SU-DHL-6 (cell line): Measurements from ENCODE around the gene RIC8B.

Experiments used
- H2AFZ ChIP-seq: fragments of 200-600 bp; sonication (generic); 2 replicates; pipeline ENCODE4 v1.6.1; 2014; ENCODE audit warnings: low read depth, mild to moderate bottlenecking, moderate library complexity, mixed read lengths, antibody characterized with exemption, low read length; ENCODE audit not compliant: severe bottlenecking
- H3F3A ChIP-seq: fragments of 200-600 bp; shearing (Covaris generic); 2 replicates; pipeline ENCODE4 v1.6.0; 2016; ENCODE audit warnings: antibody characterized with exemption, mild to moderate bottlenecking; ENCODE audit not compliant: insufficient read depth
- H3K27ac ChIP-seq: fragments of 200-600 bp; sonication (generic); 2 replicates; pipeline ENCODE4 v1.5.1; 2016; ENCODE audit warnings: low read depth, mild to moderate bottlenecking, low read length, moderate library complexity, mixed read lengths
- H3K27me3 ChIP-seq: fragments of 200-600 bp; sonication (generic), shearing (Covaris generic); 2 replicates; pipeline ENCODE4 v1.6.0; 2014; ENCODE audit warnings: mild to moderate bottlenecking, low read length
- H3K36me3 ChIP-seq: fragments of 200-600 bp; sonication (generic); 2 replicates; pipeline ENCODE4 v1.6.1; 2014; ENCODE audit warnings: mild to moderate bottlenecking, low read length, mixed read lengths
- H3K4me2 ChIP-seq: fragments of 300-600, 200-600 bp; shearing (Covaris generic), sonication (generic); 2 replicates; pipeline ENCODE4 v1.6.0; 2014; ENCODE audit warnings: low read length, low read depth, mild to moderate bottlenecking; ENCODE audit not compliant: poor library complexity, severe bottlenecking
- H3K4me3 ChIP-seq: fragments of 200-600 bp; sonication (generic); 2 replicates; pipeline ENCODE4 v1.5.1; 2014; ENCODE audit warnings: antibody characterized with exemption, low read length, mild to moderate bottlenecking, mixed read lengths; ENCODE audit not compliant: insufficient read depth, poor library complexity, severe bottlenecking
- H3K79me2 ChIP-seq: fragments of 200-600 bp; sonication (generic); 2 replicates; pipeline ENCODE4 v1.6.1; 2014; ENCODE audit warnings: mild to moderate bottlenecking, low read length, moderate library complexity; ENCODE audit not compliant: insufficient read depth
- H3K9ac ChIP-seq: fragments of 200-600 bp; sonication (generic); 2 replicates; pipeline ENCODE4 v1.7.0; 2014; ENCODE audit warnings: mild to moderate bottlenecking, low read length
- H3K9me2 ChIP-seq: fragments of 200-600 bp; sonication (generic); replicated peaks from 2 replicates; pipeline ENCODE4 v1.6.1; 2014; ENCODE audit warnings: low read length; ENCODE audit not compliant: insufficient read depth
- H3K9me3 ChIP-seq: fragments of 200-600 bp; sonication (generic); 2 replicates; pipeline ENCODE4 v1.6.1; 2014; ENCODE audit warnings: low read length, mixed read lengths; ENCODE audit not compliant: insufficient read depth
- H4K20me1 ChIP-seq: fragments of 200-600 bp; sonication (generic); 2 replicates; pipeline ENCODE4 v1.6.1; 2014; ENCODE audit warnings: low read depth, mild to moderate bottlenecking, antibody characterized with exemption, low read length, moderate library complexity, mixed read lengths
- CTCF ChIP-seq: fragments of 200-600 bp; sonication (generic); IDR thresholded peaks from one replicate; pipeline ENCODE4 v1.5.1; 2017; ENCODE audit warnings: antibody characterized with exemption, mild to moderate bottlenecking, low read length, moderate library complexity; ENCODE audit not compliant: insufficient read depth, poor library complexity, severe bottlenecking
- EZH2phosphoT487 ChIP-seq: fragments of 200-600 bp; sonication (generic), shearing (Covaris generic); conservative IDR thresholded peaks from 2 replicates; pipeline ENCODE4 v1.6.1; 2018; ENCODE audit warnings: mild to moderate bottlenecking, antibody characterized with exemption, low read length, moderate library complexity, mixed read lengths

RIC8B gene

GRCh38 chr12:106794369-106794768 is 19.9 kb downstream of the RIC8B start:
- H3K27me3 ChIP-seq: 0 out of 2 replicates have a peak, but pooled peaks cover 3% of the 10 kb centered on the region
- H3K4me3 ChIP-seq: no peak overlapping the region
- H2AFZ ChIP-seq: no peak overlapping the region
- H3F3A ChIP-seq: no peaks in the 10 kb centered on the region
- H3K36me3 ChIP-seq: no peaks in the 10 kb centered on the region
- no peaks in the 10 kb centered on the region for H3K79me2 ChIP-seq
- no peaks in the 10 kb centered on the region for H4K20me1 ChIP-seq
- TF ChIP-seq EZH2phosphoT487 (no peak), CTCF (no peak)
- H3K9ac ChIP-seq: no peak overlapping the region
- no peak overlapping the region for H3K4me2 ChIP-seq
- no peaks in the 10 kb centered on the region for H3K9me2 ChIP-seq
- H3K27ac ChIP-seq: no peak overlapping the region
- no peaks in the 10 kb centered on the region for H3K9me3 ChIP-seq

GRCh38 chr12:106801167-106801708 is 26.8 kb downstream of the RIC8B start:
- Histone ChIP-seq H3K4me3 (no peak overlapping the region), H3K27ac (no peak overlapping the region), H3F3A (no peaks in the 10 kb centered on the region), H3K9me3 (no peaks in the 10 kb centered on the region), H3K27me3 (0 out of 2 replicates have a peak, but pooled peaks cover 3% of the 10 kb centered on the region), H3K9me2 (no peaks in the 10 kb centered on the region), H3K4me2 (no peak overlapping the region), H3K36me3 (no peaks in the 10 kb centered on the region), H4K20me1 (no peaks in the 10 kb centered on the region), H3K79me2 (no peaks in the 10 kb centered on the region), H2AFZ (no peak overlapping the region), H3K9ac (no peak overlapping the region)
- TF ChIP-seq EZH2phosphoT487 (no peak), CTCF (no peak)

- Histone ChIP-seq H4K20me1 (no peaks in the 10 kb centered on the region), H3F3A (no peaks in the 10 kb centered on the region), H3K9ac (no peak overlapping the region), H3K9me2 (no peaks in the 10 kb centered on the region), H3K4me2 (no peak overlapping the region), H3K9me3 (no peaks in the 10 kb centered on the region), H2AFZ (no peak overlapping the region), H3K4me3 (no peak overlapping the region), H3K27me3 (0 out of 2 replicates have a peak, but pooled peaks cover 3% of the 10 kb centered on the region), H3K27ac (no peak overlapping the region), H3K79me2 (no peaks in the 10 kb centered on the region), H3K36me3 (no peaks in the 10 kb centered on the region)
- TF ChIP-seq EZH2phosphoT487: no peak
- no peak for TF ChIP-seq CTCF
Measured at GRCh38 chr12:106801830-106802533, 27.5 kb downstream of the RIC8B start.
